HFF-Myc (cell line): Measurements from ENCODE around the gene SMAD3.

Experiments
- DNase-seq: peaks from one replicate; pipeline ENCODE4 v3.0.0-alpha.2; 2011; ENCODE audit warnings: low read depth; ENCODE audit errors: extremely low read depth
- H3K4me3 ChIP-seq: replicated peaks from 2 replicates; pipeline ENCODE4 v1.5.1; 2011; ENCODE audit warnings: low read depth, mild to moderate bottlenecking, control low read depth, low read length
- TF ChIP-seq, protein P1 (sequence below): IDR thresholded peaks from 2 replicates; pipeline ENCODE4 v1.5.1; 2012; ENCODE audit warnings: mild to moderate bottlenecking, low read depth, low read length, control low read depth; ENCODE audit errors: missing control alignments

The SMAD3 gene

GRCh38 chr15:67189326-67190051, 124.1 kb downstream of the SMAD3 start:
- no peak for DNase-seq

GRCh38 chr15:67190326-67190725, 124.9 kb downstream of the SMAD3 start:
- no peak for DNase-seq
- TF ChIP-seq, protein P1, sequence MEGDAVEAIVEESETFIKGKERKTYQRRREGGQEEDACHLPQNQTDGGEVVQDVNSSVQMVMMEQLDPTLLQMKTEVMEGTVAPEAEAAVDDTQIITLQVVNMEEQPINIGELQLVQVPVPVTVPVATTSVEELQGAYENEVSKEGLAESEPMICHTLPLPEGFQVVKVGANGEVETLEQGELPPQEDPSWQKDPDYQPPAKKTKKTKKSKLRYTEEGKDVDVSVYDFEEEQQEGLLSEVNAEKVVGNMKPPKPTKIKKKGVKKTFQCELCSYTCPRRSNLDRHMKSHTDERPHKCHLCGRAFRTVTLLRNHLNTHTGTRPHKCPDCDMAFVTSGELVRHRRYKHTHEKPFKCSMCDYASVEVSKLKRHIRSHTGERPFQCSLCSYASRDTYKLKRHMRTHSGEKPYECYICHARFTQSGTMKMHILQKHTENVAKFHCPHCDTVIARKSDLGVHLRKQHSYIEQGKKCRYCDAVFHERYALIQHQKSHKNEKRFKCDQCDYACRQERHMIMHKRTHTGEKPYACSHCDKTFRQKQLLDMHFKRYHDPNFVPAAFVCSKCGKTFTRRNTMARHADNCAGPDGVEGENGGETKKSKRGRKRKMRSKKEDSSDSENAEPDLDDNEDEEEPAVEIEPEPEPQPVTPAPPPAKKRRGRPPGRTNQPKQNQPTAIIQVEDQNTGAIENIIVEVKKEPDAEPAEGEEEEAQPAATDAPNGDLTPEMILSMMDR = no peak
- no peak overlapping the region for H3K4me3 ChIP-seq

More at GRCh38 chr15:67189326-67190051, 124.1 kb downstream of the SMAD3 start:
- TF ChIP-seq, protein P1 = no peak
- H3K4me3 ChIP-seq = no peak overlapping the region

DNA sequence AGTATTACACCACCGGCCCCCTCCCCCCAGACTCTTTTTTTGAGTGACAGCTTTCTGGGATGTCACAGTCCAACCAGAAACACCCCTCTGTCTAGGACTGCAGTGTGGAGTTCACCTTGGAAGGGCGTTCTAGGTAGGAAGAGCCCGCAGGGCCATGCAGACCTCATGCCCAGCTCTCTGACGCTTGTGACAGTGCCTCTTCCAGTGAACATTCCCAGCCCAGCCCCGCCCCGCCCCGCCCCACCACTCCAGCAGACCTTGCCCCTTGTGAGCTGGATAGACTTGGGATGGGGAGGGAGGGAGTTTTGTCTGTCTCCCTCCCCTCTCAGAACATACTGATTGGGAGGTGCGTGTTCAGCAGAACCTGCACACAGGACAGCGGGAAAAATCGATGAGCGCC, 125.4 kb downstream of the SMAD3 start:
- no peak overlapping the region for H3K4me3 ChIP-seq
- TF ChIP-seq, protein P1 = no peak
- no peak for DNase-seq

DNA sequence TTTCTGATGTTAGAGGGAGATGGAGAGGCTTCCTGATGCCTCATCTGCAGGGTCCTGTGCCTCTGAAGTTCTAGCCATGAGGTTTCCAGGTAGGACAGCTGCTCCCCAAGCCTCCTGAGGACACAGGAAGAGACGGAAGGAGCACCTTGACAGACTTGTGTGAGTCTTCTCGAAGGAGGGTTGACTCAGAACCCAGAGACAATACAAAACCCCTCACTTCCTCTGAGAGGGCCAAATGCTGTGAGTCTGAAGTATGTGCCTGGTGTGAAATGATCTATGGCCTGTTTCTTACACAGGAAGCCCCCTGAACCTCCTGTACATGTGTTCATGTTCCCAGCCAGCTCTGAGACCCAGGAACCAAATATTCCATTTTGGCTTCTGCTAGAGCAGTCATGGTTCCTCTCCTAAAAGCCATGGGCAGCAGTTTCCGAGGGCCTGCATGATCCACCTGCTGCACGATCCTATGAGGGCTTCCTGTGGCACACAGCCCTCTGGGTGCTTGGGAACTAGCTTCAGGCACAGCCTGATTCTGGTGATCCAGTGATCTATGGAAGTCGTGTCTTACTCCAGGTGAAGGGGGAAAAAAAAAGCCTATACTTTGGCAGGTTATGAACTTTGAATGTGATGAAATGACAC, 126.9 kb downstream of the SMAD3 start:
- no peak overlapping the region for H3K4me3 ChIP-seq
- TF ChIP-seq, protein P1 = no peak
- no peak for DNase-seq

GRCh38 chr15:67193223-67193990, 128.0 kb downstream of the SMAD3 start:
- TF ChIP-seq, protein P1 = no peak
- H3K4me3 ChIP-seq = no peak overlapping the region
- DNase-seq = no peak

DNA sequence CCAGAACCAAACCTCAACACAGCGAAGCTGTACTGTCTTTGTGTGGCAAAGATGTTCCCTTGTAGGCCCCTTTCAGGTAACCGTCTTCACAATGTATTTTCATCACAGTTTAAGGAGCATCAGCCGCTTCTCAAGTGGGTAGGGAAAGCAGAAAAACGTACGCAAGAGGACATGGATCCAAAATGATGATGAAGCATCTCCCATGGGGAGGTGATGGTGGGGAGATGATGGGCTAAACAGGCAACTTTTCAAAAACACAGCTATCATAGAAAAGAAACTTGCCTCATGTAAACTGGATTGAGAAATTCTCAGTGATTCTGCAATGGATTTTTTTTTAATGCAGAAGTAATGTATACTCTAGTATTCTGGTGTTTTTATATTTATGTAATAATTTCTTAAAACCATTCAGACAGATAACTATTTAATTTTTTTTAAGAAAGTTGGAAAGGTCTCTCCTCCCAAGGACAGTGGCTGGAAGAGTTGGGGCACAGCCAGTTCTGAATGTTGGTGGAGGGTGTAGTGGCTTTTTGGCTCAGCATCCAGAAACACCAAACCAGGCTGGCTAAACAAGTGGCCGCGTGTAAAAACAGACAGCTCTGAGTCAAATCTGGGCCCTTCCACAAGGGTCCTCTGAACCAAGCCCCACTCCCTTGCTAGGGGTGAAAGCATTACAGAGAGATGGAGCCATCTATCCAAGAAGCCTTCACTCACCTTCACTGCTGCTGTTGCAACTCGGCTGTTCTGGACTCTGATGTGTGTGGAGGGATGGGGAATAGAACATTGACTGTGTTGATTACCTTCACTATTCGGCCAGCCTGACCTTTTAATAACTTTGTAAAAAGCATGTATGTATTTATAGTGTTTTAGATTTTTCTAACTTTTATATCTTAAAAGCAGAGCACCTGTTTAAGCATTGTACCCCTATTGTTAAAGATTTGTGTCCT, 129.0 kb downstream of the SMAD3 start:
- no peak overlapping the region for H3K4me3 ChIP-seq
- TF ChIP-seq, protein P1 = no peak
- DNase-seq = no peak
